Mammary epithelial cell (primary cell): Measurements from ENCODE around the gene KLK12.

ENCODE experiments used
- EZH2 ChIP-seq: IDR thresholded peaks from 2 replicates; pipeline ENCODE4 v1.6.1; 2012; ENCODE audit warnings: low read length, inconsistent platforms, borderline replicate concordance
- TF ChIP-seq, protein P1 (sequence below), 2 donors: IDR thresholded peaks in 1 of 2; conservative IDR thresholded peaks in 1 of 2; 2 replicates each; pipeline ENCODE4 v1.5.1; 2011 to 2012; ENCODE audit warnings: inconsistent platforms in 2 of 2, low read length in 2 of 2, mild to moderate bottlenecking in 2 of 2, control low read depth in 1 of 2, low read depth in 1 of 2; ENCODE audit not compliant: insufficient read depth in 1 of 2; ENCODE audit errors: extremely low read depth in 1 of 2

DNA sequence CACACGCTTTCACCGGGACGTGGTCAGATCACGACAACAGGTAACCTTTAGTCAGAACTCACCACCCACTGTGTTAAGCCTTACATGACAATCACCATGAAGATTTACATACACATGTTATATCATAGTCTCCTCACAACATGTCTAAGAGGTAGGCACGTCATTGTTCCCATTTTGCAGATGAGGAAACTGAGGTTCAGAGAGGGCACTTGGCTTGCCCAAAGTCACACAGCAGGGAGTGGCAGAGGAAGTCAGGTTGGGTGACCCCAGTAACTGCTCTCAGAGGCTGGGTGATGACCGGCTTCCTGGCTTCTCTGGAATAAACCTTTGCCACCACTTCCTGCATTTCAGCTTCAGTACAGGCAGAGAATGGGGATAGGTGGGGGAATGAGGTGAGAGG lies 20.6 kb downstream of the KLK12 start:
- TF ChIP-seq, protein P1, sequence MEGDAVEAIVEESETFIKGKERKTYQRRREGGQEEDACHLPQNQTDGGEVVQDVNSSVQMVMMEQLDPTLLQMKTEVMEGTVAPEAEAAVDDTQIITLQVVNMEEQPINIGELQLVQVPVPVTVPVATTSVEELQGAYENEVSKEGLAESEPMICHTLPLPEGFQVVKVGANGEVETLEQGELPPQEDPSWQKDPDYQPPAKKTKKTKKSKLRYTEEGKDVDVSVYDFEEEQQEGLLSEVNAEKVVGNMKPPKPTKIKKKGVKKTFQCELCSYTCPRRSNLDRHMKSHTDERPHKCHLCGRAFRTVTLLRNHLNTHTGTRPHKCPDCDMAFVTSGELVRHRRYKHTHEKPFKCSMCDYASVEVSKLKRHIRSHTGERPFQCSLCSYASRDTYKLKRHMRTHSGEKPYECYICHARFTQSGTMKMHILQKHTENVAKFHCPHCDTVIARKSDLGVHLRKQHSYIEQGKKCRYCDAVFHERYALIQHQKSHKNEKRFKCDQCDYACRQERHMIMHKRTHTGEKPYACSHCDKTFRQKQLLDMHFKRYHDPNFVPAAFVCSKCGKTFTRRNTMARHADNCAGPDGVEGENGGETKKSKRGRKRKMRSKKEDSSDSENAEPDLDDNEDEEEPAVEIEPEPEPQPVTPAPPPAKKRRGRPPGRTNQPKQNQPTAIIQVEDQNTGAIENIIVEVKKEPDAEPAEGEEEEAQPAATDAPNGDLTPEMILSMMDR (conservative IDR thresholded peaks at IDR 0.05 in 1 of 2, IDR thresholded peaks at IDR 0.05 in 1 of 2; ENCODE audit: extremely low read depth in 1 of 2, insufficient read depth in 1 of 2, low read depth in 1 of 2, low read length in 2 of 2): no peak
- no peak for TF ChIP-seq EZH2
